ENCODE measurements around the gene SLC2A3. TPM values are rescaled to one million over a fixed set of nuclear protein-coding genes. Genes with fewer than 3 reads are reported as not detected.
"Not testable (repeated sequence)": the region's sequence is repeated elsewhere in the genome, so short reads cannot be mapped to it uniquely, and the experiment has no call there.

SLC2A3 gene
- polyA plus RNA-seq, 1 donor, result 17.5 TPM

- DNase-seq, result no peak
Observed at GRCh38 chr12:7915661-7916403, 20.2 kb downstream of the SLC2A3 start.

GRCh38 chr12:7910106-7910505 lies 25.9 kb downstream of the SLC2A3 start:
- DNase-seq, result not testable (repeated sequence)

- DNase-seq, result no peak
Observed at GRCh38 chr12:7907009-7907408, 29.0 kb downstream of the SLC2A3 start.

DNA sequence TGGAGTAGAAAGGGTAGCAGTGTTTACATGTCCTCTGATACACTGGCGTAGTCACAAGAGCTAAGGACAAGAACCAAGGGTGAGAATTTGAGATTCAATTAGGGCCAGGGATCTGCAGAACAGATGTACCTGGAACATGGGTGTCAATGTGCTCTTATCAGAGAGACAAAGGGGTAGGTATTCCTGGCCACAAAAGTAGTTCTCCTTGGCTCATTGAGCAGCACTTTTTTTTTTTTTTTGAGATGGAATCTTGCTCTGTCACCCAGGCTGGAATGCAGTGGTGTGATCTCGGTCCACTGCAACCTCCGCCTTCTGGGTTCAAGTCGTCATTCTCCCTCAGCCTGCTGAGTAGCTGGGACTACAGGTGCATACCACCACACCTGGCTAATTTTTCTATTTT lies 29.7 kb downstream of the SLC2A3 start:
- DNase-seq, result not testable (repeated sequence)

GRCh38 chr12:7905600-7906125 lies 30.3 kb downstream of the SLC2A3 start:
- not testable (repeated sequence) for DNase-seq

GRCh38 chr12:7905071-7905470 lies 30.9 kb downstream of the SLC2A3 start:
- no peak for DNase-seq

DNA sequence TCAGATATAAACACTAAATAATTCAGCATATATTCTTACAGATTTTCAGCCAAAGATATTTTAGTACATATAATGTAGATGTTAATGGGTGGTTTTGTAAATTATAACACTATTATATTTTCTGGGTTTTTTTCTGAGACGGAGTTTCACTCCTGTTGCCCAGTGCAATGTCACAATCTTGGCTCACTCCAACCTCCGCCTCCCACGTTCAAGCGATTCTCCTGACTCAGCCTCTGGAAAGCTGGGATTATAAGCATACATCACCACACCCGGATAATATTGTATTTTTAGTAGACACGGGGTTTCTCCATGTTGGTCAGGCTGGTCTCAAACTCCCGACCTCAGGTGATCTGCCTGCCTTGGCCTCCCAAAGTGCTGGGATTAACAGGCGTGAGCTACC lies 33.6 kb downstream of the SLC2A3 start:
- not testable (repeated sequence) for DNase-seq

DNA sequence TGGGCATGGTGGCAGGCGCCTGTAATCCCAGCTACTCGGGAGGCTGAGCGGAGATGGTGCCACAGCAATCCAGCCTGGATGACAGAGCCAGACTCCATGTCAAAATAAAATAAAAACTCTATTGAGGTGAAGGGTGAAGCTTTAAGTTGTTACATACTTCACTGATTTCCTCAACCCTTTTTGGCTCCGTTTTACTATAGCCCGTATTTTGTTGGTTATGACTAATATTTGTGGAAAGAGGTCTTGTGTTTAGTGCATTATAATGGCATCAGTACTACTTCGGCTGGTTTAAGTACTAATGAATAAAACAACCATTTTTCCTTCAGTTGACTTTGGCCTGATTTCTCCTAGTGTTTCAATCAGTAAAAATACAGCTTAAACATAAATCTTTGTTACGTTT lies 36.2 kb downstream of the SLC2A3 start:
- DNase-seq, result no peak

GRCh38 chr12:7896726-7897125 lies 39.3 kb downstream of the SLC2A3 start:
- not testable (repeated sequence) for DNase-seq

DNA sequence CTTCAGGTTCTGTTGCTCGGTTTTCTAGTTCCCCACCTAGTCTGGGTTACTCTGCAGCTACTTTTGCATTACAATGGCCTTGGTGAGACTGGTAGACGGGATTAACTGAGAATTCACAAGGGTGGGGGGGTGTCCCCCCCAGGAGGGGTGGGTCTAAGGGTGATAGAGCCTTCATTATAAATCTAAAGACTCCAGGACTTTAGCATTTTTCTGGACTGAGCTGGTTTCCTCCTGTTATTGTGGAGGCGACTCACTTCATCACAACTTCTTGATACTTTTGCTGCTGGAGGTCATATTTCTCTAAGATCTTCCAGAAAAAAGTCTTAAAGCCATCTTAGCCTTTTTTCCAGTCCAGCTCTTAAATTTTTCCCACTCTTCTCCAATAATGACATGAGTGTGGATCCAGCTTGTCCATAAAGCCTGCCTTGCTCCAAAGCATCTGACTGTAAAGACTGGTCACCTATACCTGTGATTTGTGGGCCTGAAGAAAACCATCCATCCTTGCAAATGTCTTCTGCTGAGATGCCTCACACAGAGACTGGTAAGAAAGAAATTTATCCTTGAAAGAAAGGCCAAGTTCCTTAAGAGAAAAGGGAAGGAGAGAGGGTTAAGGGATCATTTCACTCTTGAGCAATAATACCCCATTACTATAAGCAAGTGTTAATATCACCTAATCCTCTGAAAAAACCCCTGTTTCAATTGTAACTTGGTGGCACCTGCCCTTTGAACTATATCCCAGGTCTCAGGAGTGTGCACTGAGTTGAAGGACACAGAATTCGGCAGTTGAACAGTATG lies 43.6 kb downstream of the SLC2A3 start:
- no peak for DNase-seq

DNA sequence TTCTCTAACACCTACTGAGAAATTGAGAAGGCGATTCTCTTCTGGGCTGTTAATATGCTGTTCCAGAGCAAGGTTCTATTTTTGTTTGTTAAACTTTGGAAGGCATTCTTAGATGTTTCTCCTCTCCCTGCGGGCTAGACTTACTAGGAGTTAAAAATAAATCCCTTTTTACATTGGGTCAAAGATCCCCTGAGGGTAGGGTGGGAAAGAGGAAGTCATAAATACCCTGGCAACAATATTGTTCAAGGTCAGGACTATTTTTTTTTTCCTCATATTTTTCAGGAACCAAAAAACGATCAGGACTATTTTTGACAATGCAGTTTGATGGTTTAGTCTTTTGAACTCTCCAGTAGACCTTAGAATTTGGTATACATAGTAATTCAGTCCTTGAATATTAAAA lies 51.3 kb downstream of the SLC2A3 start:
- no peak for DNase-seq

DNA sequence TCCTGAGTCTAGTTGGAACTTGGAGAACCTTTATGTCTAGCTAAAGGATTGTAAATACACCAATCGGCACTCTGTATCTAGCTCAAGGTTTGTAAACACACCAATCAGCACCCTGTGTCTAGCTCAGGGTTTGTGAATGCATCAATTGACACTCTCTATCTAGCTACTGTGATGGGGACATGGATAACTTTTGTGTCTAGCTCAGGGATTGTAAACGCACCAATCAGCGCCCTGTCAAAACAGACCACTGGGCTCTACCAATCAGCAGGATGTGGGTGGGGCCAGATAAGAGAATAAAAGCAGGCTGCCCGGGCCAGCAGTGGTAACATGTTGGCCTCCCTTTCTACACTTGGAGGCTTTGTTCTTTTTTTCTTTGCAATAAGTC lies 54.3 kb downstream of the SLC2A3 start:
- not testable (repeated sequence) for DNase-seq

DNA sequence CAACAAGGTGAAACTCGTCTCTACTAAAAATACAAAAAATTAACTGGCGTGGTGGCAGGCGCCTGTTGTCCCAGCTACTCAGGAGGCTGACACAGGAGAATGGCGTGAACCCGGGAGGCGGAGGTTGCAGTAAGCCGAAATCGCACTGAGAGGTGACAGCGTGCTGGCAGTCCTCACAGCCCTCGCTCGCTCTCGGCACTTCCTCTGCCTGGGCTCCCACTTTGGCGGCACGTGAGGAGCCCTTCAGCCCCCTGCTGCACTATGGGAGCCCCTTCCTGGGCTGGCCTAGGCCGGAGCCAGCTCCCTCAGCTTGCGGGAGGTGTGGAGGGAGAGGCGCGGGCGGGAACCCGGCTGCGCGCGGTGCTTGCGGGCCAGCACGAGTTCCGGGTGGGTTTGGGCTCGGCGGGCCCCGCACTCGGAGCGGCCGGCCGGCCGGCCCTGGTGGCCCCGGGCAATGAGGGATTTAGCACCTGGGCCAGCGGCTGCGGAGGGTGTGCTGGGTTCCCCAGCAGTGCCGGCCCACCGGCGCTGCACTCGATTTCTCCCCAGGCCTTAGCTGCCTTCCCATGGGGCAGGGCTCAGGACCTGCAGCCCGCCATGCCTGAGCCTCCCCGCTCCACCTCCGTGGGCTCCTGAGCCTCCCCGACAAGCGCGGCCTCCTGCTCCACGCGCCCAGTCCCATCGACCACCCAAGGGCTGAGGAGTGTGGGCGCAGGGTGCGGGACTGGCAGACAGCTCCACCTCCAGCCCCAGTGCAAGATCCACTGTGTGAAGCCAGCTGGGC lies 54.8 kb downstream of the SLC2A3 start:
- not testable (repeated sequence) for DNase-seq

- DNase-seq, result no peak
Observed at GRCh38 chr12:7879246-7879645, 56.7 kb downstream of the SLC2A3 start.

- no peak for DNase-seq
Observed at GRCh38 chr12:7877420-7877819, 58.6 kb downstream of the SLC2A3 start.

DNA sequence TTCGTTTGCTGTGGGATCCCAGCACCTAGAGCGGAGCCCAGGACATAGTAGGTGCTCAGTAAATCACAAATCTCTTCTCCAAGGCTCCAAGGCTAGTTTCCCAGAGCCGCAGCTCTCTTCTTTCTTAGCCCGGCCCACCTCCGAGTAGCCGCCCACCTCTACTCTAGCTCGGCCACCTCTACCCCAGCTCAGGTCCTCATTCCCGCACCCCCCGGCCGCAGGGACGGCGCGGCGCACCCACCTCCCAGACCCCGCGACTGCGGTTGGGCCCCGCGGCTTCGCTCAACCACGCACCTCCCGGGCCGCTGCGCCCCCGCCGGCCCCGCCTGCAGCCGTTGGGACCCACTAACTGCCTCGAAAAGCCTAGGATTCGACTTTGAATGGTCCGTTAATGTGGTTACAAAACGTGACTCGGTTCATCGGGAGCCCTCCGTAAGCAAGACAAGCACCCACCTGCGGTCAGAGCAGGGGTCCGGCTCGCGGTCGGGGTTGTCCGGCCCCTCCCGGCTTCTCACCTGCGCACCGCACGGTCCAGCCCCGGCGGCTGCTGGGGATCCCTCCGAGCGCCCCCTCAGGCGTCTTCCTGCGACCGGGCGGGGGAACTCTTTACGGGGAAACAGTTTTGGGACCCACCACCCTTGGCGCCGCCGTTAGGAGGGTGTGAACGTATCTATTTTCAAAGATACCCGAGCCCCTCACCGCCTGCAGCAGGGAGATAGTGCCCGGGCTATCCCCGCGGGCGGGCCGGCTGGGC lies 63.2 kb downstream of the SLC2A3 start, which contains the start of gene SLC2A14:
SLC2A14 (minus strand) TSS at position 350 of the 754 bp plus-strand sequence. CDS start 3,035 bp downstream, outside the sequence.
- DNase-seq, result no peak

DNA sequence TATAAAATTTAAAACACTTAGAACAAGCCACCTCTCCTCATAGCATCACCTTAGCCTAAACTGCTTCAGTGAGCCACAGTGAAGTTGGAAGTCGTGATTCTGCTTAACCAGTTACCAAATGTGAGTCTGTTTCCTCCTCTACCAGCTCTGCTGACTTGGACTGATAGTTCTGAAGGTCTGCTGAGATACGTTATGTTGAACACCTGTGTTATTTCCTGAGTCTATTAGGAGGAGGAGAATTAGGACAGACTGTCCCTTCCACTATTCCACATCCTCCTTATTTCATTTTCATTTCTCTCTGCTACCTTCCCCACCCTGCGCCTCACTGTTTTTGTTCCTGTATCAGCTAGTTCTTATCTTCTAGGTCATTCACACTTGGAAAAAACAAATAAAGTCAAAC lies 65.7 kb downstream of the SLC2A3 start:
- DNase-seq, result no peak
